ENCODE results near the gene OLIG1.

- TF ChIP-seq CTCF (conservative IDR thresholded peaks at IDR 0.05; ENCODE audit: low read depth, low read length): no peak
- TF ChIP-seq MAZ (IDR thresholded peaks at IDR 0.05; ENCODE audit: borderline replicate concordance, low read depth, low read length): no peak
- no peak for TF ChIP-seq USF2 (IDR thresholded peaks at IDR 0.05; ENCODE audit: low read depth, low read length)
- TF ChIP-seq POLR2A (IDR thresholded peaks at IDR 0.05; ENCODE audit: low read depth, low read length): no peak
- no peak for TF ChIP-seq FOS (IDR thresholded peaks at IDR 0.05; ENCODE audit: low read depth, low read length)
- no peak for TF ChIP-seq CEBPB (IDR thresholded peaks at IDR 0.05; ENCODE audit: low read depth, low read length)
- no peak for TF ChIP-seq SMC3 (IDR thresholded peaks at IDR 0.05; ENCODE audit: low read depth, low read length)
These were observed 30.4 kb upstream of the OLIG1 start for GRCh38 chr21:33039536-33039935.
